ENCODE results near the gene FAM131B.

Gene FAM131B

GRCh38 chr7:143341842-143342241 lies 20.7 kb downstream of the FAM131B start:
- FAIRE-seq, result no peak
- DNase-seq (ENCODE audit: insufficient read length, low spot score), result no peak
- TF ChIP-seq, protein P1, sequence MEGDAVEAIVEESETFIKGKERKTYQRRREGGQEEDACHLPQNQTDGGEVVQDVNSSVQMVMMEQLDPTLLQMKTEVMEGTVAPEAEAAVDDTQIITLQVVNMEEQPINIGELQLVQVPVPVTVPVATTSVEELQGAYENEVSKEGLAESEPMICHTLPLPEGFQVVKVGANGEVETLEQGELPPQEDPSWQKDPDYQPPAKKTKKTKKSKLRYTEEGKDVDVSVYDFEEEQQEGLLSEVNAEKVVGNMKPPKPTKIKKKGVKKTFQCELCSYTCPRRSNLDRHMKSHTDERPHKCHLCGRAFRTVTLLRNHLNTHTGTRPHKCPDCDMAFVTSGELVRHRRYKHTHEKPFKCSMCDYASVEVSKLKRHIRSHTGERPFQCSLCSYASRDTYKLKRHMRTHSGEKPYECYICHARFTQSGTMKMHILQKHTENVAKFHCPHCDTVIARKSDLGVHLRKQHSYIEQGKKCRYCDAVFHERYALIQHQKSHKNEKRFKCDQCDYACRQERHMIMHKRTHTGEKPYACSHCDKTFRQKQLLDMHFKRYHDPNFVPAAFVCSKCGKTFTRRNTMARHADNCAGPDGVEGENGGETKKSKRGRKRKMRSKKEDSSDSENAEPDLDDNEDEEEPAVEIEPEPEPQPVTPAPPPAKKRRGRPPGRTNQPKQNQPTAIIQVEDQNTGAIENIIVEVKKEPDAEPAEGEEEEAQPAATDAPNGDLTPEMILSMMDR (IDR thresholded peaks at IDR 0.05; ENCODE audit: insufficient read depth, missing control alignments), result no peak

- DNase-seq (ENCODE audit: insufficient read length, low spot score) (no peak), FAIRE-seq (no peak)
- TF ChIP-seq, protein P1 (IDR thresholded peaks at IDR 0.05; ENCODE audit: insufficient read depth, missing control alignments), result no peak
Measured at GRCh38 chr7:143337216-143337615, 25.3 kb downstream of the FAM131B start.

DNA sequence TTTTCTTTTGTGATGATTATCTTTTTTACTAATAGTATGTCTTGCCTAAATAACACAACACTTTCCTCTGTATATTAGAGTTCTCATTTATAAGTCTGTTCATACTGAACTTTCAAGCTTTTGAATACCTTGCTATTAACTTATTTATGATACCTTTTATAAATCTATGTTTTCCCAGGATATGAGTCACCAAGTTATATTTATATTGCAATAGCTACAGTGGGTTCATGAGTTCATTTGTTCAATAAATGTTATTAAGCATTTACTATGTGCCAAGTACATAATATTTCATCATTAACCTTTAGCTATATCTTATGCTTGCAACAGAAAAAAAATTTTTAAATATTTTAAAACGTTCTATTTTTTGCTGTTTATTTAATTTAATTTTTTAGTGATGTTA lies 28.3 kb downstream of the FAM131B start:
- FAIRE-seq (no peak), DNase-seq (ENCODE audit: insufficient read length, low spot score) (no peak)
- TF ChIP-seq, protein P1 (IDR thresholded peaks at IDR 0.05; ENCODE audit: insufficient read depth, missing control alignments), result no peak

GRCh38 chr7:143331179-143331801 lies 31.2 kb downstream of the FAM131B start:
- DNase-seq (ENCODE audit: insufficient read length, low spot score) (no peak), FAIRE-seq (no peak)
- TF ChIP-seq, protein P1 (IDR thresholded peaks at IDR 0.05; ENCODE audit: insufficient read depth, missing control alignments), result no peak

GRCh38 chr7:143329471-143330170 lies 32.9 kb downstream of the FAM131B start:
- TF ChIP-seq, protein P1 (IDR thresholded peaks at IDR 0.05; ENCODE audit: insufficient read depth, missing control alignments), result no peak
- DNase-seq (ENCODE audit: insufficient read length, low spot score) (no peak), FAIRE-seq (no peak)

- FAIRE-seq (no peak), DNase-seq (ENCODE audit: insufficient read length, low spot score) (no peak)
- TF ChIP-seq, protein P1 (IDR thresholded peaks at IDR 0.05; ENCODE audit: insufficient read depth, missing control alignments), result no peak
Measured at GRCh38 chr7:143327903-143328302, 34.6 kb downstream of the FAM131B start.

DNA sequence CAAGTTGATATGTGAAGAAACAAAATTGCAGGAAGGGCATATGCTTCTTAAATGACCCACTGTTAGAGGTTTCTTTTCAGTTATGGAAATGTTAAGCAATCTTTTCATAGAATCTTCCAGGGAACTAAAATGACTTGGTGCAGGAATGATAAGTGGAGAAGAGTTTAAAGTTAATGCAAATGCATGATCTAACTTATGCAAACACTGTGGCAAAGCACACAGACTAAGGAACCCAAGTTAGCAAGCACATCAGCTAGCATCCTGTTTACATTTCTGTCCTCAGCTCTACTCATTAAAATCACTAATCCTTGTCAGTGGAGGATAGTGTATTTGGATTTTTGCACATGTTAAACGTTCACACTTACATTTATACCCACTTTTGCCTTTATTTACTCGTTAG lies 37.3 kb downstream of the FAM131B start:
- DNase-seq (ENCODE audit: insufficient read length, low spot score), result no peak
- TF ChIP-seq, protein P1 (IDR thresholded peaks at IDR 0.05; ENCODE audit: insufficient read depth, missing control alignments), result no peak
- FAIRE-seq, result no peak
